ENCODE measurements around the gene CWC27.
A peak's percentile ranks its signal among the peaks of the same experiment; 100 is the strongest.
"Not testable (repeated sequence)": the region's sequence is repeated elsewhere in the genome, so short reads cannot be mapped to it uniquely, and the experiment has no call there.

CWC27 gene

DNA sequence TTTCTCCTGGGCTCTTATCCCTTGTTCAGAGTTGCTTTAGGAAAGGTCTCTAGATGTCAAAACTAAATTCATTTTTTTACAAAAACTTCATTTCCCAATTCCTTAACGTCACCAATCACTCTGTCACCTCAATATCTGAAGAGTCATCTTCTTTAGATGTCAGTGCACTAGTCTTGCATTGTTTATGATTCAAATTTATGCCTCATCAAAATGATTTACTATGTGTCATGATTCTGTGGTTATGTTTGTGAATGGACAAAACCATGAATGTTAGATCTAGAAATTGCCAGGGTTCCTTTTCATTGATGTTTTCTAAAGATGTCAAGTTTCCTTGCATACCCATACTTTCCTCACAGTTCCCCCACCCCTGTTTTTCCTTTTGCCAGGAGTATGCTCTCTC is 21.5 kb downstream of the CWC27 start:
- no peak for DNase-seq

DNA sequence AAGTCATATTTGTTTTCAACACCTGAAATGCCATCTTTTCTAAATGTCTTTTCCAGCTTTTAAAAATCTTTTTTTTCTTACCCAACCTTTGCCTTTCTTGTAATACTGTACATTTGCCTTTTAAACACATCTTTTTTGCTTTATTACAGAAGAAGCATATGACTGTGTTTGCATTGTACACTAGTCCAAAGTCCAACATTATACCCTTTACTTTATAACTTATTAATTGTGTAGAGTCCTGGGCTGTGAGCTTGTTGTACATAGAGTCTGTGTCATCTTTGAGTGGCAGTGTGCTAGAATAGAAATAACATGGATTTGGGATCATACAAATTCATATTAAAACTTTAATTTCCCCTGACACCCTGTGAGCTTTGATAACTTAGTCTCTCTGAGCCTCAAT is 23.7 kb downstream of the CWC27 start:
- DNase-seq: no peak

DNA sequence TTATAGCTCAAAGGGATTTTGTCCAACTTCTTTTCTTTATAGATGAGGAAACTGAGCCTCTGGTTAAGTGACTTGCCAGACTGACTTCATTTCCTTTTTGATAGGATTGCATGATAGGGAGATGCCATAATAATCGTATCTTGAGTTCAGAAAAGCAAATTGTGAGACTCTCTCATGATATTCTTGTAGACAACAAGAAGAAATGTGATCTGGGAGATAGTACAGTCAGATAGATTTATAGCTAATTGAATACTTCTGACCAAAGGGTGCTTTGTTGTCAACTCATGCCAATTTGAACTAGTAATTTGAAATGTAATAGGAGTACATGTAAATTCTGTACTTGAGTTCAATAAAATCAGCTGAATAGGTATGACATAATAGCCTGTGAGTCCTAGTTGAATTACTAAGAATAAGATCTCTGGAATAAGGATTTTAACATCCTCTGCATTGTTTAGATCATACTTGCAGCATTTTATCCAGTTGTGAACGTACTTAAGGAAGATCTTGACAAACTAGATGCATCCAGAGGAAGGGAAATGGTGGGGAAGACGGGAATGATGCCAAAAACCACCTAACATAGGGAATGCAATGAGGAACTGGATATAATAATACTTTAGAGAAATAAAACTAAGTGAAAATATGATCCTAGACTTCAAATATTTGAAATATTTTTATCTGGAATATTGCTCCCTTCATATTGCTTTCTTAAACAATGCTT is 25.5 kb downstream of the CWC27 start:
- DNase-seq: no peak

DNA sequence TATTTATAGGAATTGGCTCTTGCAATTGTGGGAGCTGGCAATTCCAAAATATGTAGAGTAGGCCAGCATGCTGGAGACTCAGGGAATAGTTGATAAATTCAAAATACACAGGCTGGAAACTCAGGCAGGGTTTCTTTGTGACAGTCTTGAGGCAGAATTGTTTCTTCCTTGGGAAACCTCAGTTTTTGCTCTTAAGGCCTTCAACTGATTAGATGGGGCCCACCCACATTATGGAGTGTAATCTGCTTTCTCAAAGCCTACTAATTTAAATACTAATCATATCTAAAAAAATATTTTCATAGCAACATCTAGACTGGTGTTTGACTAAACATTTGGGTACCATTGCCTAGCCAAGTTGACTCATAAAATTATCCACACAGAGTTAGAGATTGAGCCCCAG is 27.6 kb downstream of the CWC27 start:
- no peak for DNase-seq

DNA sequence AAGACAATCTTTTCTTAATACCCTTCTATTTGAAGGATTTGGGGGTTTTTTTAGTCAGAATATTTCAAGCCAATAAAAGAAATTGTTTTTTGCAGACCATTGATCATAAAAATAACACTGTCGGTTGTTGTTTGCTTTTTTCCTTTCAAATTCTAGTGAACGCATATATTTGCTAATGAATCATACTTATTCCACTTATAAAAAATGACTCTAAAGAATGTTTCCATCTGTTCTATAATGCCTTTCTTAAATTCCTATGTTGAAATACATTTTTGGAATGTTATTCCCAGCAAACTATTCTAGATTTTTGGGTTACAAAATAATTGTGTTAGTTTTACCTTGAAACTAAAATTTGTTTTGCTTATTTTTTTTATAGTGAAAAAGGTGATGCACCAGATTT is 32.2 kb downstream of the CWC27 start:
- DNase-seq: no peak

DNA sequence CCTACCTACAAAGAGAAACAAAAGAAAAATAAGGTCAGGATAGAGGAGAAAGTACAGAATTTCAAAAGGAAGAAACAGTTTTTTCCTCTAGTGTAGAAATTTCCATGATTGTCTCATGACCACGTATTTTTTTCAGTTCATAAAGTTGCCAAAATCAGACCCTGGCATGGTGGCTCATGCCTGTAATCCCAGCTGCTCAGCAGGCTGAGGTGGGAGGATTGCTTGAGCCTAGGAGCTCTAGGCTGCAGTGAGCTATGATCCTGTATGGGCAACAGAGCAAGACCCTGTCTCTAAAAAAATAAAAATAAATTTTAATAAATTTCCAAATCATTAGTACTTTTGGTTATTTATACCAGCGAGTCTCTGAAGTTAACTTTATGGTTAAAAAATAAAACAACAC is 37.8 kb downstream of the CWC27 start:
- no peak for DNase-seq

DNA sequence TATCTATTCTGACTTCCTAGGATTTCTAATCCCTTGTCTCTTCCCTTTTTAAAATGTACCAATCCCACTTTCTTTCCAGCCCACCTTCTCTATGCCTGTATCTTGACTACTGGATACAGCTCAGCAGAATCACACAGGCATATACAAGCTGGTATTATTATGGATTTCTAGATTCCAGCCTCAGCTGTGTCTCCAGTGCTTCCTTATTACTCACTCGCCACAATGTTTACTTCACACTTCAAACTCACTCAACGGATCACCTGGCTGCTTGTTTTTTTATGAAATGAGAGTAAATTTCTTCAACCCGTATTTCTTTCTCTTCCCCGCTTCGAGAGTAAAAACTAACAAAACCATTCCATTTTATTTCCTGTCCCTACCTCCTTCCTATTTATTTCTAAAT is 38.8 kb downstream of the CWC27 start:
- DNase-seq: no peak

DNA sequence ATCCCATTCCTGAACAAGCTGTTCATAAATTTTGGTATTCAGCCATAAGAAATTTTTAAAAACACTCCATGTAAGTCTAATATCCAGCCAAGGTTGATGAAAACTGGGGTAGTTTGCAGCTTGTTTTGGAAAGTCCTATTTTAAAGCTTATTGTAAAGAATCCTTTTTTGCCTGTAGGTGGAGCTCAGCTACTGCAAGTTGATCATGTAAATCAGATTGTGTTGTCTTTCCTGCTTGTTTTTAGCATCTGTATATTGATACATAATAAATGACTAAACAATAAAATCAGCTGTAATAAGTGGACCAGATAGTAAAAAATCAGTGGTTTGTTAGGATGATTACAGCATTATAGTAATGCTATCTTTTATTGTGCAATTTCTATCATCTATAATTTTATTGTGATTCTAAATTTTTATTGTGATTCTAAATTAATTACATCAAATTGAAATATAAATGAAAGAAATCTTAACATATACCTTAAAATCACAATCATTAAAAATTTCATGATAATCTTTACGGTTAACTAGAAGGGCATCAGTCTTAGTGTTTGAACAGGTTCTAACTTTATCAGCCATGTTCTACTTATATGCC is 42.4 kb downstream of the CWC27 start:
- DNase-seq: no peak

DNA sequence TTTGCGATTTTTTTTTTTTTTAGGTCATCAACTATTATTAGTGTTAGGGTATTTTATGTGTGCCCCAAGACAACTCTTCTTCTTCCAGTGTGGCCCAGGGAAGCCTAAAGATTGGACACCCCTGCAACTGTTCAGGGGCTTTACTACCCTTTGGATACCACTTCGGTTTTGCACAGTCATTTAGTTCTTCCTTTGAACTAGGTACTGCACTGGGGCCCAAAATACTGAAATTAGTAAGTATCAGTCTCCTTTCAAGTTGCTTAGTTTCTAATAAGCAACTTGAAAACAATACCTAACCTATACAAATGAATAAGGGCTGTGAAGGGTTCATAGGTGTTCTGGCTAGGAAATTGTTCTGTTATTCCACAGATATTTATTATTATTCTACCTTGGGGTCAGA is 45.3 kb downstream of the CWC27 start:
- no peak for DNase-seq

DNA sequence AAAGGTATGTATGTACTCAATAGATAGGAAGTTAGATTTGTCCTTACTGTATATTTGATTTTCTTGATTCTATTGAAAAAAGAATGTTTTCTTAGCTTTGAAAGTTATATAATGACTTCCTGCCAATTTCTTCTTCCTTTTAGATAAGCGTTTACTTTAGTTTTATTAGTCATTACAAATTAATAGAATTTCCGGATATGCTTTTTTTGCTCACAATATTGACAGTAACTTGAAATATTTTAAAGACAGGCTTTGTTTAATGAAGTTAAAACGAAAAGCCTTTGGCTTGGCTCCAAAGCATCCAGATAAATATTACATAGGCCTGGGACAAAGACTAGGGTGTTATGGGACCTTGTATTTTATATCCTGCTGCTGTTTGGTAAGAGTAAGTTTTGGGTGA is 49.5 kb downstream of the CWC27 start:
- DNase-seq: no peak

DNA sequence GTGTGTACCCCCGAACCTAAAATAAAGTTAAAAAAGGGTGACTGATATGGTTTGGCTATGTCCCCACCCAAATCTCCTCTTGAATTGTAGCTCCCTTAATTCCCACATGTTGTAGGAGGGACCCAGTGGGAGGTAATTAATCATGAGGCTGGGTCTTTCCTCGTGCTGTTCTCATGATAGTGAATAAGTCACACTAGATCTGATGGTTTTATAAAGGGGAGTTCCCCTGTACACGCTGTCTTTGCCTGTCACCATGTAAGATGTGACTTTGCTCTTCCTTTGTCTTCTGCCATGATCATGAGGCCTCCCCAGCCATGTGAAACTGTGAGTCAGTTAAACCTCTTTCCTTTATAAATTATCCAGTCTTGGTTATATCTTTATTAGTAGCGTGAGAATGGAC is 50.6 kb downstream of the CWC27 start:
- DNase-seq: peak; percentile 7

DNA sequence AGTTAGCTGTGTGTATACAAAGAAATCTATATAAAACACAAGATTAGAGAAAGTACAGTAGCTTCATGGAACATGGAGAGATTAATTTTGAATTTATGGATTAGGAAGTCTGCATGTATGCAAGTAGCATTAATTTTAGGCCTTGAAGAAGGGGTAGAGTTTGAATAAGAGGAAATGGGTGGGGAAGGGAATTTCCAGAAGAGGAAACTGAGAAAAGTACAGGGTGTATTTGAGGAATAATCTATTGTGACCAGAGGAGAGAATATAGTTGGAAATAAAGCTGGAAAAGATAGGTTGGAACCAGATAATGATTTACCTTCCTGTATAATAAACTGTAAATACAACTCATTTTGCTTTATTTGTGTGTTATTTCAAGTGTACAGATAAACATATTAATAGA is 53.6 kb downstream of the CWC27 start:
- DNase-seq: no peak

DNA sequence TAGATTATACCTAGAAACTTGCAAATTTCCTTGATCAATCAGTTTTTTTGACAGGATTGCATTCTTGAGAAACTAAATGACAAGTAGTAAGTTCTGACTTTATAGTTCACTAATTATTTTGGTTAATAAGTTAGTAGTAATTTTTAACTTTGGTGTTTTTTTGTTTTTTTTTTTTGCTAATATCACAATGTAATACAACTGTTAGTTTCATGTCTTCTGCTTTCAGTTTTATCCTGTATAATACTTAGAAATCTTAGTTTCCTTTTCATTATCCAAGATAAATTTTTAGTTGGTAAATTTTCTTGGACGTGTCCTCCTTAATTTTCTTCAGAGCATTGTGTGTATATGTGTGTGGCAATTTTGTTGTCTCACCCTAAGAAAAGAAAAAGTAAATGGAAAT is 57.8 kb downstream of the CWC27 start:
- DNase-seq: no peak

DNA sequence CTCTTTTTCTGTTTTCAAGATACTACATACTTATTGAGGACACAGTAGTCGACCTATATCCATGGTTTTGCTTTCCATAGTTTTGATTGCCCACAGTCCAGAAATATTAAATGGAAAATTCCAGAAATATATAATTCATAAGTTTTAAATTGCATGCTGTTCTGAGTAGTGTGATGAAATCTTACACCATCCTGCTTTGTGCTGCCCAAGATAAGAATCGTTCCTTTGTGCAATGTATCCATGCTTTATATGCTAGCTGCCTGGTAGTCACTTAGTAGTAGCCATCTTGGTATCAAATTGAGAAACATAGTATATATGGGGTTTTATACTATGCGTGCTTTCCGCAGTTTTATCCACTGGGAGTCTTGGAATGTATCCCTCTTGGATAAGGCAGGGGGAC is 59.0 kb downstream of the CWC27 start:
- no peak for DNase-seq

DNA sequence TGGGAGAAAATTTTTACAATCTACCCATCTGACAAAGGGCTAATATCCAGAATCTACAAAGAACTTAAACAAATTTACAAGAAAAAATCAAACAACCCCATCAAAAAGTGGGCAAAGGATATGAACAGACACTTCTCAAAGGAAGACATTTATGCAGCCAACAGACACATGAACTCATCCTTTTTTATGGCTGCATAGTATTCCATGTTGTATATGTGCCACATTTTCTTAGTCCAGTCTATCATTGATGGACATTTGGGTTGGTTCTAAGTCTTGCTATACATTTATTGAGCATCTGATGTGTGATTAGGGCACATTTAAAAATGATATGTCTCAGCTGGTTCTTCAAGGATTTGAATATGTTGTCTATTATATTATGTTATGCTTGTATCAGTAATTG is 61.9 kb downstream of the CWC27 start:
- DNase-seq: not testable (repeated sequence)

DNA sequence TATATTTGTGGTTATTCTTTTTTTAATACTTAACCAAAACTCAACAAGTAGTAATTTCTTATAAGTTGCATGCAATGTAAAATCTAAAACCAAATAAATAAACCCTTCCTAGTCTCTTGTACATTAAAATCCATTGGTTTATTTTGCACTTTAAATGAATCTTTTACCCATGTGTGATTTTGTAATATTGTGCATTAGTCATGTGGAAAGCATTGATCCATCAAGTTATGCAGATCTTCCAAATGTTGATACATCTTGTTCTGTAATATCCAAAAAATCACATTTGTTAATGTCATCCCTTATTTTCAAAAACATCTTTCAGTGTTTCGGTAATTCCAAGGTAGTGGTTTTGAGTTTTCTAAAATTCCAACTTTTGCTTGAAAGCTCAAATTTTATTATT is 63.3 kb downstream of the CWC27 start:
- DNase-seq: no peak

DNA sequence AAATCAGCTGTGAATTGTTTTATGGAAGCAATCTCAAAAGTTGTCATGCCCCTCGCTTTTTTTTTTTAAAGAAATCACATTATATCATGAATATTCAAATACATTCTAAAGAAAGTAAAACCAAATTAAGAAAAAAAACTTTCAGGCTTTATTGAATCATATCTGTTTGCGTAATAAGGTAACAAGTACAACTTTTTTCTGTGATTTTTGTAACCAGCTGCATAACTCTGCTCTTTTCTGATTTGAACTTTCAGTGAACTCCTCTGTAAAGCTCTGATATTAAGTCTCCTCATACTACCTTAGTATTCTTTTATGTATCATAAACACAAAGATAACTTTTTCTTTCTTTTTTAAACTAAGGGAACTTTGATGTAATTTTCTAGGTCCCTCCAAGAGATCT is 65.3 kb downstream of the CWC27 start:
- DNase-seq: no peak

DNA sequence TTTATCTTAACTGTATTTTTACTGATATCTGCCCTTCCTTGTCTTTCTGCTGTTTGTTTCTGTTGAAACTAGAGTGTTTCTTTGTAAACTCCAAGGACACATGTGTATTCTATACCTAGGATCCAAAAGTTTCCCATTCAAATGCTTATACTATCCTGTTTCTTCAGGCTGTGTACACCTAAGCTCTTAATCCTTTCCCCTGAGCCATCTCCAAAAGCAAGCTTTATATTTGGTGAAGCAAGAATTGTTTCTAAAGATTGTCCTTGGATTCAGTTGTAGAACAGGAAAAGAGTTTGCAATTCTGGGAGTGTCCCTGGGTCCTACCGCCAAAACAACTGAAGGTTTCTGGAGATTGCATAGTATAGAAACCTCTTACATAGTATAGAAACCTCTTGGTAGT is 65.9 kb downstream of the CWC27 start:
- DNase-seq: no peak

DNA sequence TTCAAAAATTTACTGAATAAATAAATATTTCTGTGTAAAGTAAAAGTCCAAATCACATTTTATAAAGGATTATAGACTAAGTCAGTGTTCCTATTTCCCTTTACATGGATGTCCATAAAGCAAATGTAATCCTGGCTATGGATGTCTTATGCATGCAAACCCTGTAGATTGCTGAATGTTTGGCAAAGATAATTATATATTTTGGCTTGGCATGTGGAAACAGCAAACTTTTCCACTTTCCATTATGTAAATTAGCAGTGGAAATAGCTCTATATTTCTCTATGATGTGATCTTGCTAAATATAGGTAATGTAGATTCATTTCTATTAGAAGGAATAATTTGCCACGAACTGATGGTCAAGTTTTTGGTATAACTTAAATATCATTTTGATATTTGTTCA is 66.5 kb downstream of the CWC27 start:
- no peak for DNase-seq

DNA sequence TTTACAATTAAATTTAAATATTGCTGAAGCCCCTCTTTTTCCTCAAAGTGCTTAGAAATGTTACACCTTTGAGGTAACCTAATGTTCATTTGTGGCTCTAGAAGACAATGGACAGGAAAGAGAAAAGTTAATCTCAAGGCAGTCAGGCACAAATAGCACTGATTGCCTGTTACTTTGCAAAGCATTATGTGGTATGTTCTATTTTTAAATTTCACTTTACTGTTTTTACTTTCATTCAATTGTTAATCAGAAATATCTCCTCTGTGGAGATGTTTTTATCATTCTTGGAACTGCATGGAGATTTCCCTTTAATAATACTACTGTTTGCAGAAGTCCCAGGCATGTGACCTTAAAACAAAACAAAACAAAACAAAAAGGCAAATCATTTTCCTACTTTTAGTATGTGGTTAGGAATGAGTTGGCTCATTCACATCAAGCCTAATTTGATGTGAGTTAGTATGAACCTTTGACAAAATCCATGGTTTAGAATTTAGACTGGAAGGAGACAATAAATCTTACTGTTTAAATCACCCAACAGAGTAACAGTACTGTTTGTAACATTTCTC is 67.5 kb downstream of the CWC27 start:
- DNase-seq: no peak

DNA sequence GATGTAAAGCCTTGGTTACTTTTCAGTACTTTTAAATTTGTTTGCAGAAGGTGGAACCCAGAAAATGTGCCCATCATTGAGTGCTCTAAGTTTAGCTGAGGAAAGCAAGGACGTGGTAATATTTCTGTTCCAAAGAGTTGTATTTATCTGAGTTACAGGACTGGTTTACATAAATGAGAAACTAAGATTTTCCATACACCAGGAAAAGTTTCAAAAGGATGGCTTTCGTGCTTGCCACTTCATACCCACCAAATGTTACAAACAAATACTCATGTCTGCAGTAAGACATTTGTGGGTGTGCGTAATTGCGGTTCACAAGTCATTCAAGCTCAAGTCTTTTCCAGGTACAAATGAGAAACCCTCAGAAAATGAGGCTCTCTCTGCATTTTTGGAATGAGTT is 68.1 kb downstream of the CWC27 start:
- DNase-seq: no peak

DNA sequence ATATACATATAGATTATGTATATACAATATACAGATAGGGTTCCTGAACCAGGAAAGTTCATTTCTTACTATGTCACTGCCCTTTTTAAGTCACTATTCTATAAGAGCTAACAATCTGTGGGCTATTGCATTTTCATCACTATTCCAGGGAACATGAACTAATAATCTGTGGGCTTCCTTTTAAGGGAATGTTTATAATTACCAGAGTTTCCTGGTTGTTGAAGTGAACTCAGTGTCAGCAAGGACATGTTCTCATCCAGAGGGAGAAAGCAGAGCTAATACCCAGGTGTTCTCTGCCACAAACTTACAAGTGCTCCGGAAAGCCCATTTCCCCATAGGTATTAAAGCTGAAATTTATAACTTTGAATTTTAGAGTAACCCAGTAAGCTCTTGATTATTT is 69.6 kb downstream of the CWC27 start:
- DNase-seq: no peak

DNA sequence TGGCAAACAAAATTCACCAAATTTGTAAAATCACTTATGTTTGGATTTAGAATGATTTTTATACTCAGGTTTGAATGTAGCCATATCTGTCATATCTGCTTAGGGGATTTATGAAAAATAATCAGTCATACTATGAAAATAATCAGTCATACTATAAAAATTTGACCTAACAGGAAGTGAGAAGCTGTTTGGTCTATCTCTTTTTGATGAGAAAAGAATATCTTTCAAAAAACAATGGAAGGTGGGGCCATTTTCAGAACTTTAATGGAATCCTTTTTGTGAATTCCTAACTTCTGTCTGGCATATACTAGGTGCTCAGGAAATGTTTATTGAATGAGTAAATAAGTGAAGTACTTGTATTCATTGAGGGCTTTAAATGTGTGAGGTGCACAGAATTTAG is 70.1 kb downstream of the CWC27 start:
- no peak for DNase-seq

DNA sequence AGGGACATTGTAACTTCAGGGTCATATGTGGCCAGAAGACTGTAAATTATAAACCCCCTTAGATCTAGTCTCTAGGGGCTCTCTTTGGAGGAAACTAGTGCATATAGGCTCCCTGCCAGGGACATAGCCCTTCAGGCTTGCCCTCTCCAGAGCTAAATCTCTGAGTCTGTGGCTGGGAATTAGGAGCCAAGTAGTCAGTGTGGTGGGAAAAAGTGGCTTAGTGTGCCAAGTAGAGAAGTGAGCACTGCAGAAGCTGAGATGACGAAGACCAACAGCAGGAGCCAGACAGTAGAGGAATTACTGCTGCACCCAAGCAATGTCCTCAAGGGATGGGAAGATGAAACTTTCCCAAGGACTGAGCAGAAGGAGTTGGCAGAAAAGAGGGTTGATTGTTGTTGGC is 71.2 kb downstream of the CWC27 start:
- DNase-seq: no peak

DNA sequence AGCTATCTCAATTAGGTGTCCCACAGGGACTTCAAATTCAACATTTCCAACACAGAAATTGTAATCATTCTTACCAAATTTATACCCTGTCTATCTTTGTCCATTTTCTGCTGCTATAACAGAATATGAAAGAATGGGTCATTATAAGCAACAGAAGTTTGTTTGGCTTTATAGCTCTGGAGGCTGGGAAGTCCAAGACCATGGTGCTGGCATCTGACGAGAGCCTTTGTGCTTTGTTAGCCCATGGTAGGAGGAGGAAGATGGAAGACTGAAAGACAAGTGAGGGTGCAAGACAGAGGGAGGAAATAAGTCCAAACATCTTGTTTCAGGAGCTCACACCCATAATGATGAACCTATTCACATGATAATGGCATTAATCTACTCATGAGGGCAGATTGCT is 72.2 kb downstream of the CWC27 start:
- DNase-seq: no peak
